H1 (cell line): ENCODE measurements around the gene SLC39A9. TPM values are rescaled to one million over a fixed set of nuclear protein-coding genes. Genes with fewer than 3 reads are reported as not detected.

ENCODE experiments used
- CTCF ChIA-PET: fragments of 300-600 bp; sonication (Branson Sonifier 250); formaldehyde crosslinking; loops from one replicate; lab custom pipeline; 2021; ENCODE audit not compliant: partially characterized antibody; lab: Charles Lee
- POLR2A ChIA-PET: fragments of 300-600 bp; sonication (Branson Sonifier 250); formaldehyde crosslinking; loops from one replicate; lab custom pipeline; 2021; ENCODE audit warnings: inconsistent platforms; ENCODE audit not compliant: partially characterized antibody; lab: Charles Lee
- DNase-seq, 2 experiments: peaks; one replicate each; pipeline versions ENCODE4 v3.0.0 to v3.0.0-alpha.2; 2010 to 2022; ENCODE audit warnings: low spot score in 2 of 2, low read depth in 1 of 2, mixed read lengths in 1 of 2
- FAIRE-seq: peaks from 2 replicates; lab custom pipeline; 2011; peaks lifted over from hg19 to GRCh38; lab: Jason Lieb, UNC
- H2AFZ ChIP-seq: 2 replicates; pipeline ENCODE4 v1.8.1; 2012; ENCODE audit warnings: low read length, inconsistent platforms
- H2AK5ac ChIP-seq: 2 replicates; pipeline ENCODE4 v1.6.1; 2013; ENCODE audit warnings: low read depth, low read length
- H2BK120ac ChIP-seq: replicated peaks from 2 replicates; pipeline ENCODE3; 2013; ENCODE audit warnings: low read depth, low read length, inconsistent platforms
- H2BK12ac ChIP-seq: 2 replicates; pipeline ENCODE4 v1.6.1; 2013; ENCODE audit warnings: low read depth, low read length
- H2BK15ac ChIP-seq: 2 replicates; pipeline ENCODE4 v1.6.1; 2013; ENCODE audit warnings: low read length
- H2BK20ac ChIP-seq: 2 replicates; pipeline ENCODE4 v1.6.1; 2013; ENCODE audit warnings: low read length
- H2BK5ac ChIP-seq: 2 replicates; pipeline ENCODE4 v1.6.1; 2013; ENCODE audit warnings: low read depth, low read length
- H3K14ac ChIP-seq: 2 replicates; pipeline ENCODE4 v1.6.1; 2013; ENCODE audit warnings: inconsistent platforms; ENCODE audit not compliant: insufficient read length
- H3K18ac ChIP-seq: 2 replicates; pipeline ENCODE4 v1.6.1; 2013; ENCODE audit warnings: low read length; ENCODE audit errors: extremely low read depth
- H3K23ac ChIP-seq: 2 replicates; pipeline ENCODE4 v1.6.1; 2013; ENCODE audit warnings: inconsistent platforms; ENCODE audit not compliant: insufficient read length
- H3K23me2 ChIP-seq: 2 replicates; pipeline ENCODE4 v1.6.1; 2013; ENCODE audit warnings: low read depth, low read length
- H3K27ac ChIP-seq: 2 replicates; pipeline ENCODE4 v1.6.1; 2011; ENCODE audit warnings: low read depth, low read length, inconsistent platforms
- H3K27me3 ChIP-seq, 4 experiments: replicated peaks in 1 of 4; 1 replicate in 1 of 4; 2 replicates in 3 of 4; pipeline versions ENCODE4 v1.6.1 to v1.8.1; 2011 to 2013; ENCODE audit warnings: low read length in 3 of 4, mild to moderate bottlenecking in 3 of 4, inconsistent platforms in 2 of 4, mixed read lengths in 2 of 4, moderate library complexity in 1 of 4; ENCODE audit not compliant: control insufficient read depth in 3 of 4, insufficient read depth in 3 of 4; ENCODE audit errors: extremely low read depth in 1 of 4
- H3K36me3 ChIP-seq, 4 experiments: 2 replicates each; pipeline versions ENCODE4 v1.6.1 to v1.8.1; 2011 to 2013; ENCODE audit warnings: mild to moderate bottlenecking in 4 of 4, low read length in 3 of 4, moderate library complexity in 2 of 4, control low read depth in 1 of 4, inconsistent platforms in 1 of 4; ENCODE audit not compliant: insufficient read depth in 4 of 4, control insufficient read depth in 2 of 4
- H3K4ac ChIP-seq: replicated peaks from 2 replicates; pipeline ENCODE3; 2013; ENCODE audit warnings: low read length, low read depth, mixed read lengths, inconsistent platforms; ENCODE audit not compliant: insufficient read length
- H3K4me1 ChIP-seq, 4 experiments: replicated peaks in 1 of 4; 1 replicate in 1 of 4; 2 replicates in 3 of 4; pipeline versions ENCODE4 v1.6.1 to v1.8.1; 2011 to 2013; ENCODE audit warnings: low read length in 3 of 4, inconsistent platforms in 2 of 4, mixed read lengths in 1 of 4; ENCODE audit not compliant: insufficient read depth in 4 of 4, control insufficient read depth in 3 of 4
- H3K4me2 ChIP-seq, 2 experiments: 2 replicates each; pipeline versions ENCODE4 v1.6.1 to v1.8.1; 2011 to 2013; ENCODE audit warnings: low read depth in 2 of 2, low read length in 2 of 2, control low read depth in 1 of 2, inconsistent platforms in 1 of 2, mild to moderate bottlenecking in 1 of 2; ENCODE audit not compliant: insufficient read depth in 1 of 2
- H3K4me3 ChIP-seq, 4 experiments: fragments of 200-600, 300-600 bp in 1 of 4; sonication (generic), shearing (Covaris generic), sonication (Bioruptor Twin) in 1 of 4; 2 replicates each; pipeline versions ENCODE4 v1.5.1 to v1.8.1; 2011 to 2016; ENCODE audit warnings: low read length in 4 of 4, low read depth in 3 of 4, control low read depth in 2 of 4, inconsistent platforms in 2 of 4, mild to moderate bottlenecking in 2 of 4, mixed read lengths in 1 of 4, moderate library complexity in 1 of 4; ENCODE audit not compliant: insufficient read depth in 2 of 4; ENCODE audit errors: extremely low read depth in 1 of 4
- H3K56ac ChIP-seq: replicated peaks from 2 replicates; pipeline ENCODE3; 2013; ENCODE audit warnings: low read depth, mild to moderate bottlenecking, mixed read lengths, low read length, inconsistent platforms; ENCODE audit not compliant: insufficient read length
- H3K79me1 ChIP-seq: 2 replicates; pipeline ENCODE4 v1.6.1; 2013; ENCODE audit warnings: low read depth, low read length, control low read depth
- H3K79me2 ChIP-seq, 2 experiments: 2 replicates each; pipeline versions ENCODE4 v1.6.1 to v1.8.1; 2012 to 2013; ENCODE audit warnings: low read length in 2 of 2, mild to moderate bottlenecking in 2 of 2, inconsistent platforms in 1 of 2; ENCODE audit not compliant: insufficient read depth in 2 of 2, control insufficient read depth in 1 of 2
- H3K9ac ChIP-seq, 4 experiments: replicated peaks in 1 of 4; 1 replicate in 1 of 4; 2 replicates in 3 of 4; pipeline versions ENCODE4 v1.6.1 to v1.8.1; 2011 to 2013; ENCODE audit warnings: low read depth in 3 of 4, low read length in 3 of 4, control low read depth in 2 of 4, mild to moderate bottlenecking in 2 of 4, moderate library complexity in 2 of 4, inconsistent platforms in 1 of 4; ENCODE audit errors: extremely low read depth in 1 of 4
- H3K9me3 ChIP-seq, 2 experiments: 2 replicates each; pipeline versions ENCODE4 v1.6.1 to v1.8.1; 2012 to 2013; ENCODE audit warnings: mild to moderate bottlenecking in 2 of 2, moderate library complexity in 2 of 2, control low read depth in 1 of 2, inconsistent platforms in 1 of 2, low read depth in 1 of 2, low read length in 1 of 2, mixed read lengths in 1 of 2; ENCODE audit not compliant: insufficient read depth in 2 of 2
- H4K20me1 ChIP-seq, 2 experiments: replicated peaks in 1 of 2; 2 replicates each; pipeline versions ENCODE3 to v1.8.1; 2011 to 2013; ENCODE audit warnings: inconsistent platforms in 2 of 2, low read length in 2 of 2, mild to moderate bottlenecking in 1 of 2; ENCODE audit not compliant: insufficient read depth in 2 of 2, control insufficient read depth in 1 of 2
- H4K5ac ChIP-seq: 2 replicates; pipeline ENCODE4 v1.6.1; 2013; ENCODE audit warnings: low read length, low read depth, mixed read lengths, inconsistent platforms; ENCODE audit not compliant: insufficient read length
- H4K8ac ChIP-seq: 2 replicates; pipeline ENCODE4 v1.8.0; 2013; ENCODE audit warnings: mild to moderate bottlenecking, moderate library complexity, low read length, inconsistent platforms; ENCODE audit not compliant: insufficient read depth; ENCODE audit errors: extremely low read depth
- H4K91ac ChIP-seq: replicated peaks from 2 replicates; pipeline ENCODE3; 2013; ENCODE audit warnings: low read length, mixed read lengths, inconsistent platforms; ENCODE audit not compliant: insufficient read length
- BACH1 ChIP-seq: IDR thresholded peaks from 2 replicates; pipeline ENCODE4 v1.6.1; 2012; ENCODE audit warnings: low read length, improper control_type of control experiment
- E2F6 ChIP-seq: IDR thresholded peaks from 2 replicates; pipeline ENCODE4 v1.6.1; 2012; ENCODE audit warnings: inconsistent platforms
- MAFK ChIP-seq: IDR thresholded peaks from 2 replicates; pipeline ENCODE4 v1.6.1; 2012; ENCODE audit warnings: low read depth, mild to moderate bottlenecking, improper control_type of control experiment, low read length
- TAF7 ChIP-seq: optimal IDR thresholded peaks from 2 replicates; pipeline ENCODE3; 2011; ENCODE audit warnings: low read depth, mild to moderate bottlenecking, inconsistent platforms, low read length, moderate library complexity, borderline replicate concordance
- WGBS, 2 experiments: shearing (Covaris generic) in 1 of 2; methylation state at CpG; one replicate each; pipeline versions ENCODE4 v1.1.6 to v1.1.7; 2013 to 2015; ENCODE audit warnings: low lambda C conversion rate in 2 of 2, mixed read lengths in 2 of 2, inconsistent platforms in 1 of 2, low coverage in 1 of 2, missing lambda C conversion rate in 1 of 2; ENCODE audit not compliant: insufficient replicate concordance in 2 of 2, insufficient coverage in 1 of 2, insufficient read length in 1 of 2; ENCODE audit errors: extremely low coverage in 1 of 2, missing lambda C conversion rate in 1 of 2; 5-methylcytosine and 5-hydroxymethylcytosine counted together
- polyA plus RNA-seq, 7 experiments: library from polyadenylated mRNA; depleted of rRNA in 3 of 7; stranded (reverse) in 5 of 7; unstranded in 2 of 7; fragments of >200 nt in 5 of 7; fragments of 200-250 nt in 2 of 7; gene quantifications; 1 replicate in 5 of 7; 2 replicates in 1 of 7; 4 replicates in 1 of 7; pipeline versions ENCODE4 v1.2.1 to v1.2.3, GENCODE V29; 2011 to 2013; ENCODE audit warnings: missing spikeins in 2 of 7, mixed read lengths in 2 of 7
- total RNA-seq: library from RNA; stranded (reverse); fragmentation: NEBNext Ultra II Directional; extraction: Animal tissue kit (Norgen Biotek cat#: 25700); gene quantifications from 2 replicates; pipeline ENCODE4 v1.2.1, GENCODE V29; 2021

Gene SLC39A9
- total and polyA plus RNA-seq, 2 of the 8 experiments (the other 6 are each of a cell fraction or from before 2014, with no cell fraction given): 31.0 to 44.2 TPM

GRCh38 chr14:69481815-69482568 lies 83.5 kb downstream of the SLC39A9 start:
- ChIA-PET CTCF (interaction anchor here (0.6 to 1.5 kb wide), 5 partner anchors 11 to 92 kb away, joined by 3 to 4 read pairs (median 3); no protein-coding TSS in a partner anchor), POLR2A (no interaction called here)
- peaks cover 30 to 52% (median 45%) of the 10 kb centered on the region in 4 experiments for H3K27me3 ChIP-seq
- no peak overlapping the region; a peak in 1 of 7 replicates for H3K9ac ChIP-seq
- no peaks in the 10 kb centered on the region for H3K79me2 ChIP-seq
- H2BK15ac ChIP-seq: no peak overlapping the region
- peaks cover 0 to 5% (median 3%) of the 10 kb centered on the region in 4 experiments; a peak in 1 of 7 replicates for H3K4me1 ChIP-seq
- H2AFZ ChIP-seq: no peak overlapping the region
- no peaks in the 10 kb centered on the region for H3K9me3 ChIP-seq
- H2BK12ac ChIP-seq: no peak overlapping the region
- H2BK5ac ChIP-seq: no peak overlapping the region
- FAIRE-seq (no peak), DNase-seq (no peak)
- no peak overlapping the region for H3K14ac ChIP-seq
- H2BK20ac ChIP-seq: 0 out of 2 replicates have a peak overlapping the region, but pooled peaks have one; percentile 37
- no peak overlapping the region; the same call in 1 of the 2 replicates for H3K18ac ChIP-seq
- peaks cover 0 to 1% of the 10 kb centered on the region in 2 experiments for H4K20me1 ChIP-seq
- H2BK120ac ChIP-seq: no peak overlapping the region
- TF ChIP-seq BACH1 (no peak), TAF7 (no peak), MAFK (peak; percentile 59), E2F6 (no peak)
- no peaks in the 10 kb centered on the region for H3K79me1 ChIP-seq
- no peak overlapping the region for H3K4me2 ChIP-seq
- no peak overlapping the region for H2AK5ac ChIP-seq
- no peak overlapping the region for H3K4ac ChIP-seq
- peaks cover 19% of the 10 kb centered on the region for H3K23me2 ChIP-seq
- H4K5ac ChIP-seq: no peak overlapping the region
- no peak overlapping the region for H4K91ac ChIP-seq
- no peaks in the 10 kb centered on the region for H3K36me3 ChIP-seq
- H3K4me3 ChIP-seq: no peak overlapping the region
- no peak overlapping the region for H3K56ac ChIP-seq
- 74% methylated on average over 5 of the region's 5 CpGs; no CpG with 5 or more reads in 1 of the 2 experiments for WGBS, 2 experiments
- H3K23ac ChIP-seq: no peak overlapping the region
- no peak overlapping the region for H3K27ac ChIP-seq
- no peak overlapping the region for H4K8ac ChIP-seq
